Stimulated activated CD8-positive, alpha-beta memory T cell treated with anti-CD3 and anti-CD28 coated beads, Interleukin-12 subunit alpha, Interleukin-12 subunit beta, amount 100 ng/mL, for 24 hours (primary cell): ENCODE measurements around the gene HES4.
"Not testable (repeated sequence)": the region's sequence is repeated elsewhere in the genome, so short reads cannot be mapped to it uniquely, and the experiment has no call there.

ENCODE experiments used
- DNase-seq: peaks from one replicate; pipeline ENCODE4 v3.0.0-alpha.2; 2020; ENCODE audit errors: extremely low read depth

The HES4 gene

DNA sequence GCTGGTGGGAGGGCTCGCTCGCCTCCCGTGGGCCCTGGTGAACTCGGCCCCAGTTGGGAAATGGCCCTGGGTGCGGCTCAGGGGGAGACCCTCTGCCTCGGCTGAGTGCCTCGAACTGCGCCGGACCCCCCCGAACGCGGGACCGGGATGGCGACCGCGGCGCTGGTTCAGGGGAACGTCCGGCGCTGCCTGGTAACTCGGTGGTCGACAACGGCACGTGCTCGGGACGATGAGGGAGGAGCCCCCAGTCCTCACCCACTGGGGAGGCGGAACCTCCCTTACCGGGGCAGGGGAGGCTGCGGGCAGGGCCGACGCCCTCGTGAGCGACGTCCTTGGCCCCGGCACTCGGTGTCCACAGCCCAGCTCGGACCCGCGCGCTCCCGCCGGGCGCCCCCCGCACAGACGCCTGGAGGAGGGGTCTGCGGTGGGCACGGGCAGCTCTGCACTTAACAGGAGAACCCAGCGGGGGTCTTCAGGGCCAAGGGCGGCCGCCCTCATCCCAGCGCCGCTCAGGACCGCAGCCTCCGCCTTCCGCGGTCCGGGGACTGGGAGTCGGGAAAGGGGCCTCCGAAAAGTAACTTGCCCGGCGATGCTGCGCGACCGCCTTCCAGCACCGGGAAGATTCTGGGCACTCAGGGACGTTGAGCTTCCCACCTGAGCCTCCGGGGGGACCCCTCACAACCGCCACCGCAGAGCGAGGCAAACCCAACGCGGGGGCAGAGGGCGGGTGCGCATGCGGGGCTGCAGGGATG is 1.7 kb downstream of the HES4 start:
- no peak for DNase-seq

DNA sequence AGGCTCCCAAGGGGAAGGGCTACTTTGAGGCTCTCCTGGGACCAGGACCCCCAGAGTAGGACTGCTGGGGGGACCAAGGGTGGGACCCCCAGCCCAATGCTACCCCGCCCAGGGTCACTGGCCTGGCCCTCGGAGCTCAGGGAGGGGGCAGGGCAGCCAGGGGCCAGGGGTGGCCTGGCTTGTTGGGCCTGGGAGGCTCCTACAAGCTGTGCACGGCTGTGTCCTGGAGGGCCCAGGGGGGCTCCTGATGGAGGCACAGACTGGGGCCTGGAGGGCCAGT is 2.2 kb downstream of the HES4 start:
- no peak for DNase-seq

DNA sequence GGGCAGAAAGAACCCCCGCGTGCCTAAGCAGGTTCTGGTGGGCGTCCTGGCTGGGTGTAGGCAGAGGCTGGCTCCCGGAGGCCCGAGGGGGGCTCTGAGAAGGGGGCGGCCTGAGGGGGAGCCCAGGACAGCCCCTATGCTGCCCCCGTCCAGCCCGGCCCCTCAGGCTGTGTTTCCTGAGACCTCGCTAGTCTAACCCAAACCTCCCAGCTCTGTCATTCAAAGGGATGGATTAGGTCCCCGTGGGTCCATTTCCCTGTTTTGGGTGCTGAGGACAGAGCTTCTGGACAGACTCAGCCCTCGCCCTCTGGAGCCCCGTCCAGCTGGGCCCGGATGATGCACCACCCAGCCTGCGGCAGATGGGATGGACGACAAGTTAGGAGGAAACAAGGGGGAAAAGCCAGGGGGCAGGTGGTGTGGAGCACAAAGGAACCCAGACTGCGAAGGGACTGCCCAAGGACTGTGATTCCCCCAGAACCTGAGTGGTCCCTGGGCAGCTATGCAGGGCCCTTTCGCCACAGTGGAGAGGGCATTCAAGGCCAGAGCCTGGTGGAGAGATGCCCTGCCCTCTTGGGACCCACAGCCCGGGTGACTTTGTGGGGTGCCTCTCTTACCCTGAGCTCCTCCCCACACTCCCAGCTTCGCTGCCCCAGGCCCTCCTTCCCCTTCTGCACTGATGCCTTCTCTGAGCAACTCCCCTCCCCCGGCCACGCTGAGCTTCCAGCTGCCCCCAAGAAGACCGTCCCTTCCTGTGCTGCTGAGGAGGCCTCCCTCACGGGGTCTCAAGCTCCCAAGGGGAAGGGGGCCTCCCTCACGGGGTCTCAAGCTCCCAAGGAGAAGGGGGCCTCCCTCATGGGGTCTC is 2.8 kb downstream of the HES4 start:
- DNase-seq = no peak

DNA sequence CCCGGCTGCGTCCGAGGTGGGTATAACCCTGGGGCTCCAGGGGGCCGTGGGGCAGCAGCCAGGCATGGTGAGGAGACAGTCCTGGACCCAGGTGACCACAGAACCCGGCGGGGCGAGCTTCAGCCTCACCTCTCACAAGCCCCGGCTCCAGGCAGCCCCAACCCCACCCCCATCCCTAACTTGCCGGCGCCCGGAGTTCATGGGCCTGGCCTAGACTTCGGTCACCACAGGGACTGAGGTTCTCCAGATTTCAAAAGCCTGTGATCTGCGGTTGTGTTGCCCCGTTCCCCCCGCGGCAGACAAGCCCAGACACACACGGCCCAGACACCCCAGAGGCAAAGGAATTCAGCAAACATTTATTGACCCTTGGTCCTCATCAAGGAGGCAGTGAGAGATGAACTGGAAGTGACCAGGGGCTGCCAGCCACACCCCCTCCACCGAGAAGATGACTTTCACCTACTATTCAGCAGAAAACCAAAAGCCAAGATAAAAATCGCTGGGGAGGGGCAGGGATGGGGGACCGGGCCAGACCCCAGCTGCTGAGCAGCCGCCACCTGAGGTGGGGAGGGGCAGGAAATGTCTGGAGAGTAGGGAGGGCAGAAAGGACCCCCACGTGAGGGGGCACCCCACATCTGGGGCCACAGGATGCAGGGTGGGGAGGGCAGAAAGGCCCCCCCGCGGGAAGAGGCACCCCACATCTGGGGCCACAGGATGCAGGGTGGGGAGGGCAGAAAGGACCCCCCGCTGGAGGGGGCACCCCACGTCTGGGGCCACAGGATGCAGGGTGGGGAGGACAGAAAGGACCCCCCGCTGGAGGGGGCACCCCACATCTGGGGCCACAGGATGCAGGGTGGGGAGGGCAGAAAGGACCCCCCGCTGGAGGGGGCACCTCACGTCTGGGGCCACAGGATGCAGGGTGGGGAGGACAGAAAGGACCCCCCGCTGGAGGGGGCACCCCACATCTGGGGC is 3.9 kb downstream of the HES4 start:
- no peak for DNase-seq

DNA sequence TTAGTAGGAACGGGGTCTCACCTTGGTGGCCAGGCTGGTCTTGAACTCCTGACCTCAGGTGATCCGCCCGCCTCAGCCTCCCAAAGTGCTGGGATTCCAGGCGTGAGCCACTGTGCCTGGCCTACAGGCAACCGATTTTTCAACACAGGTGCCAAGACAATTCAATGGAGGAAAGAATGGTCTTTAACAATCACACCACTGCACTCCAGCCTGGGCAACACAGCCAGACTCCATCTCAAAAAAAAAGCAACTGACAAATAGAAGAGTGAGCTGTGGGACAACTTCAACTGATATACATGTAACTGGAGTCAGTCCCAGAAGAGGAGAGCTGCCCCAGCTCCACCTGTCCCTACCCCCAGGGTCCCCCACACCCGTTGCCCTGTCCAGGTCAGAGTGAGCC is 5.4 kb downstream of the HES4 start:
- DNase-seq = not testable (repeated sequence)

DNA sequence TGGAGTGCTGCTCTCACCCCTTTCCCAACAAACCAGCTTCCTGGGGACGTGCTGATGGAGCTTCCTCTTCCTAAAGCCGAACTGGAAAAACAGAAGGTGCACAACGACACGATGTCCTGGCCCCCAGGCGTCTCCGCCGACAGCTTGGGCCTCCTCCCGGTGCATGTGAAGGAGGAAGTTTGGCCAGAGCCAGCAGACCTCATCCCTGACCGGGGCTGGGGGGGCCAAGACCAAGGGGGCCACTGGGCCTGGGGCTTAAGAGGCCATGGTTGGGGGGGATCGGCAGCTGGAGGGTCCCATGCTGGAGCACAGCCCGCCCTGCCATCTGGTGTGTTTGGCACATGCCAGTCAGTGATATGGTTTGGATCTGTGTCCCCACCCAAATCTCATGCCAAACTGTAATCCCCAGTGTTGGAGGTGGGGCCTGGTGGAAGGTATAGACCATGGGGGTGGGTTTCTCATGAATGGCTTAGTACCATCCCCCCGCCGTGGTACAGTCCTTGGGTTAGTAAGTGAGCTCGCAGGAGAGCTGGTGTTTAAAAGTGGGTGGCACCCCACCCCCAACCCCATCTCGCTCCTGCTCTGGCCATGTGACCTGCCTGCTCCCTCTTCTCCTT is 6.4 kb downstream of the HES4 start:
- DNase-seq = no peak

DNA sequence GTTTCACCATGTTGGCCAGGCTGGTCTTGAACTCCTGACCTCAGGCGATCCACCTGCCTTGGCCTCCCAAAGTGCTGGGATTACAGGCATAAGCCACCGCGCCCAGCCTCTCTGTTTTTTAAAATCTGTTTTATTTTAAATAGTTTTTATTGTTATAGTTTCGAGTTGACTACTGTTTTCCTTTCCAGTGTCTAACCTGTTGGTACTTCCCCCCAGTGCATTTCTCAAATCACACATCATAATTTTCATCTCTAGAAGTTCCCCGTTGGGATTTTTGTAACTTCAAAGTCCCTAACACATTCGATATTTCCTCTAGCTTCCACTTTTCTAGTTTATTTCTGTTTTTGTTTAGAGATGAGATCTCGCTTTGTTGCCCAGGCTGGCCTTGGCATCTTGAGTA is 7.5 kb downstream of the HES4 start:
- DNase-seq = no peak

DNA sequence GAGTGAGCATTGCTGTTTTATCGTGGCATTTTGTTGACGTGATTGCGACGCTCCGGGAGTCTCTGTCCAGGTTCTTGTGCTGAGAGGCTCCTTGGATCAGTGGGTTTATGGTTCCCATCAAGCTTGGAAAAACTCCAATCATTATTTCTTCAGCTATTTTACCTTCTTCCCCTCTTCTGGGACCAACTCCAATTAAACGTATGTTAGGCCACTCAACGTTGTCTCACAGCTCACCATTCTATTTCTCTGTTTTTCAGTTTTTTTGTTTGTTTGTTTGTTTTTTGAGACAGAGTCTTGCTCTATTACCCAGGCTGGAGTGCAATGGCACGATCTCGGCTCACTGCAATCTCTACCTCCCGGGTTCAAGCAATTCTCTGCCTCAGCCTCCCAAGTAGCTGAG is 8.0 kb downstream of the HES4 start:
- no peak for DNase-seq

DNA sequence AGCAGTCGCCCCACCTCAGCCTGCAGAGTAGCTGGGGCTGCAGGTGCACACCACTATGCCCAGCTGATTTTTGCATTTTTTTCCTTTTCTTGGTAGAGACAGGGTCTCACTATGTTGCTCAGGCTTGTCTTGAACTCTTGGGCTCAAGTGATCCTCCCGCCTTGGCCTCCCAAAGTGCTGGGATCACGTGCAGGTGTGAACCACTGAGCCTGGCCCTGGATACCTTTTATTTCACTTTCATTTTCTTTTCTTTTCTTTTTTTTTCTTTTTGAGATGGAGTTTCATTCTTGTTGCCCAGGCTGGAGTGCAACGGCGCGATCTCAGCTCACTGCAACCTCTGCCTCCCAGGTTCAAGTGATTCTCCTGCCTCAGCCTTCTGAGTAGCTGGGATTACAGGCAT is 8.6 kb downstream of the HES4 start:
- DNase-seq = not testable (repeated sequence)

DNA sequence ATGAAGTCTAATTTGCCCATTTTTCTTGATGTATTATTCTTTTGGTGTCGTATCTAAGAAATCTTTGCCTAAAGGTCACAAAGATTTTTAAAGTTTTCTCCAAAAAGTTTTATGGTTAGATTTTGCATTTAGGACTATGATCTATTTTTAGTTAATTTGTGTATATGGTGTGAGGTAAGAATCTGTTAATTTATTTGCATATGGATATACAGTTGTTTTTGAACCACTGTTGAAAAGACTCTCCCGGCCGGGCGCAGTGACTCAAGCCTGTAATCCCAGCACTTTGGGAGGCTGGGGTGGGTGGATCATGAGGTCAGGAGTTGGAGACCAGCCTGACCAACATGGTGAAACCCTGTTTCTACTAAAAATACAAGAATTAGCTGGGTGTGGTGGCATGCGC is 11.8 kb downstream of the HES4 start:
- DNase-seq = not testable (repeated sequence)

DNA sequence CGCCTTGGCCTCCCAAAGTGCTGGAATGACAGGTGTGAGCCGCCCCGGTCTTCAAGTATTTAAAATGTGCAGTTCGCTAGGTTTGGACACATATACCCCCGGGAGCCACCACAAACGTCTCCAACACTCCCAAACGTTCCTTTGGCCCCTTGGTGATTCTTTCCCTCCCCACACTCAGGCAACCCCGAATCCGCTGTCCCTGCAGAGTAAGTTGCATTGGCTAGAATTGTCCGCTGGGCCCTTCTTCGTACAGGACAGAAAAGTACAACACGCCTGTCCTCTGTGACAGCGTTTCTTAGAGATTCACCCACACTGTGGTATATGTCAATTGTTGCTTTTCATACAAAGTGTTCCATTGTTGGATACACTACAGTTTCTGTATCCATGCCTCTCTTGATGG is 14.8 kb downstream of the HES4 start:
- DNase-seq = no peak

DNA sequence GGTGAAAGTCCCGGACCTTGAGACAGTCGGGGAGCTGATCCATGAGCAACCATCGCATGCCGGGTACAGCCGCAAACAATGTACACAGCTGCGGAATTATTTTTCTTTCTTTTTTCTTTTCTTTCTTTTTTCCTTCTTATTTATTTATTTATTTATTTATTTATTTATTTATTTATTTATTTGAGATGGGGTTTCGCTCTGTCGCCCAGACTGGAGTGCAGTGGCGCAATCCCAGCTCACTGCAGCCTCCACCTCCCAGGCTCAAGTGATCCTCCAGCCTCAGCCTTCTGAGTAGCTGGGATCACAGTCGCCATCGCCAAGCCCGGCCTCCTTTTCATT is 15.5 kb downstream of the HES4 start:
- no peak for DNase-seq

DNA sequence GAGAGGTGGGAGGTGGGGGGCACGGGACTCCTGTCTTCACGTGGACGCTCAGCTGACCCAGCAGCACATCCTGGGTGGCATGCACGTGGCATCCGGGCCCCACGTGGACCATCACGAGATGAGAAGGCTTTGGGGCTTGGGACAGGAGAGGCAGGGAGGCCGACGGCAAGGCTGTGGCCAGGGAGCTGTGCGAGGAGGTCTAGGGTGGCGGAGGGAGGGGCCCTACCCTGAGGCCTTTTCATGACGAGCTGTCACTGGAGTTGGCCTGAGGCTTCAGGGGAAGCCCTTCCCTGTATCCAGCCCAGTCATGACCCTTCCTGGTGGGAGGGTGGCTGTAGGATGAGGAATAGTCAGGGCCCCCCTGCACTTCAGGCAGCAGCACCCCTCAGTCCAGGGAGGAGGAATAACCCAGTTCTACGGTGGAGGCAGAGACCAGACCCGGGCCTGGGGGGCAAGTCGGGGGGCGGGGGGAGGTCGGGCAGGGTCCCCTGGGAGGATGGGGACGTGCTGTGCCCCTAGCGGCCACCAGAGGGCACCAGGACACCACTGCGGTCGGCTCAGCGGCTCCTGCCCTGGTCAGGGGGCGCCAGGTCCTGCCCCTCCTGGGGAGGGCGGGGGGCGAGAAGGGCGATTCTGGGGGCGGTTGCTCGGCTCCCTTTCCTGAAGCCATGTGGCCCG is 16.0 kb downstream of the HES4 start:
- DNase-seq = no peak

DNA sequence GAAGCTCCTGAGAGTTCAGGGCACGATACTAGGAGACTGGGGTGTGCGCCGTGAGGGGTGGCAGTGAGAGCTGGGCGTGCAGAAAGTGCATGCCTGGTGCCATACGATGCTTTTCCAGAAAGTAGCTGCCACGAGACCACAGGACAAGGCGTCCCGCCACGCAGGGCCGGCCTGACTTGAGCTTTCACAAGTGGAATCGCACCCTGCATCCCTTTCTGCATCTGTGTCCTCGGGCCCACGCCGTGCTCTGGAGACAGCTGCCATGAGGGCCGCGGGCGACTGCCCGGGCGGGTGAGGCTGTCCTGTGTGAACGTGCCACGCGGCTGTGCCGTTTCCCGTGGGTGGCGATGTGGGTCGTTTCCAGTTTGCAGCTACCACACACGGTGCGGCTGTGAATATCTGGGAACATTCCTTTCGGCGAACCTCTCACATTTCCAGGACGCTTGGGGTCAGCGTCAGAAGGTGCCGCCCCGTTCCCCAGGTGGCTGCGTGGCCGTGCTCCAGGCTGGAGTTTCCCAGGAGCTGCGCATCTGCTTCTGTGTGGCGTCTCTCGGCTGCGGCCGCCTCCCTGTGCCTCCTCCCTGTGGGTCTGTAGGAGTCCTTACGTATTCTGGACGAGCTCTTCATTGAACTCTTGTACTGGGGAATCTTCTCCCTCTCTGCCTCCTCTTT is 17.0 kb downstream of the HES4 start:
- no peak for DNase-seq

DNA sequence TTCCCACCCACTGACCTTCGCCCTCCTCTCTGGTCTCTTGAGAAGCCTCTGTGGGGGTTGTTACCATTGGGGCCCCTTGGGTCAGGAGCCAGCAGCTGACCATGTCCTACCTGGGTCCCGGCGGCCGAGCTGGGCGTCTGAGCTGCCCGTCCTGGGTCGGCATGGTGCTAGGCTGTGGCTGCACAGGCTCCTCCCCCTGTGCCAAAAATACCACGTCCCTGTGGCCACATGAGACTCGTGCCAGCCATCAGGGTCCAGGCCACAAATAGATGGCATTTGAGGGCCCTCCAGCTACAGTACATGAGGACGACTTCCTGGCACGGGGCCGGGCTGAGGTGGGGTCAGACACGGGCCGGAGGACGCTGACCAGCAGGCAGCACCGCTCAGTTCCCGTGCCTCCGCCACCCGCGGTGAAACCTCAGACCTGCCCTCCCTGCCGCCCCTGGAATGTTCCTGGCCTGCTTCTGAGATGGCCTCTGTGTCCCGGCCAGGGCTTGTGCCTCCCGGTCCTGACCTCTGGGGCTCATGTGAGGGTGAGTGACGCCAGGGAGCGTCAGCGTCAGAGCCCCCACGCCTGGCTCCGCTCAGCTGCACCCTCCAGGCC is 17.8 kb downstream of the HES4 start, which contains the start of gene PERM1:
PERM1 (minus strand) TSS at position 139 of the 604 bp plus-strand sequence. CDS start 1,064 bp downstream, outside the sequence.
- no peak for DNase-seq

DNA sequence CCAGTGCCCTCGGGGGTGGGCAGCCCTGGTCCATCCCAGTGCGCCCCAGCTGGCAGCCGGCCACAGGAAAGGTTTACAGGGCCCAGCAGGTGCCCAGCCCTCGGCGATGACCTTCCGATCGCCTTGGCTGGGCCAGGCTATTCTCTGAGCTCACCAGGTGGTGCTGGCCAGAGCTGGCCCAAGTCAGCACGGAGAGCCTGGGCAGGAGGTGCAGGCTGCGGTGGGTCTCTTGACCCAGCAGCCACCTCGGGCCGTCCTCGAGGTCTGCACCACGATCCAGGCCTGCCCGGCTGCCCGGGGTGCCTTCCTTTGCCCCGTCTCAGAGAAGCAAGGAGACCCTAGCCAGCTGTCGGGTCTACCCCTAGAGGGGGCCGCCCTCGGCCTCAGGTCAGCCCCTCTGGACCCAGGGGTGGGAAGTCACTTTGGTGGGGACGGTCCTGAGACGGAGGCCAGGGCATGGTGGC is 18.4 kb downstream of the HES4 start:
- DNase-seq = no peak

DNA sequence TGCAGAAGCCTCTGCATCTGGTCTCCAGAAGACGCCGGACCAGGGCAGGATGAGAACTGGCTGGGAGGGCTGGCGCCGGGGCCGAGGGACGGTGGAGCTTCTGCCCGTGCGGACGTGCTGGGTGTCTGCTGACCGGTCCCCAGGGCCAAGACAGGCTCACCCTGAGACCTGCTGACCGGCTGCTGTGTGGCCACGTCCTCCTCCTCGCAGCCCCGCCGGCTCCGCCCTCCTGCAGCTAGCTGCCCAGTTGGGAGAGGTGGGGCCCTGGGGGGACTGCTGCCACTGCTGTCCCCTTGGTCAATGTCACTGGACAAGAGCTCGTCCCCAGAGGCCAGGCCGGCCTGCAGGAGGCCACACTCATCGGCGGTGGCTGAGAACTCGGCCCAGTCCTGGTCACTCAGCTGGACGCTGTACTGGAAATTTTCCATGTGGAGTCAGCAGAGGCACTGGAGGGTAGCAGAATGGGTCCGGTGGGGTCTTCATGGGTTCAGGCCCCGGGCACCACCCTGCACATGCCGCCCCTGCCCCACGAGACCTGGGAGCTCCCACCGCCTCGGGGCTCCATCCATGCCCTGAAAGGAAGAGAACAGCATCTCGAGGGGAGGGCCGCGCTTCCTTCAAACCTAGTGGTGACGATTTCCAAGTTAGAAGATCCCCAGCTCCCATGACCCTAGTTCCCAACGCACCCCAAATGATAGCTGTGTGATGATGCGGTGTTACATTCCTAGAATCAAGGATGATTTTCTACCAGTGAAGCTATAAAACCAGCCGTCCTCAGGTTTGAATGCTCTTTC is 19.1 kb downstream of the HES4 start:
- no peak for DNase-seq

DNA sequence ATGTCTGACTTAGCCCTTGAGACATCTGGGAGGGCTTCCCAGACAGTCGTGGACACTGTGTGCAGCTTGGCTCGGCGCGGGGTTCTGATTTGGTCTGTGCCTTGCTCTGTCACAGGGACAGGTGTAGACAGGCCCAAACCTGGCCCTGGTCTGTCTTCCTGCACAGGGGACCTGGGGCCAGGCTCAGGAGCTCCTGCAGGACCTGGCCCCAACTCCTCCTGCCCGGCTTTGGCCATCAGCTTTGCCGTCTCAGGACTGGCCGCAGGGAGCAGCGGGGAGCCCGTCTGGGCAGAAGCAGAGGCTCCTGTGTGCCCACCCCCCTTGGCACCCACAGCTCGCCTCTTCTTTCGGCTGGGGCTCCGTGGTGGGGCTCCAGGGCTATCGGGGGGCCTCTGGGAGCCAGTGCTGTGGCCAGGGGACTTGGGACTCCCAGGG is 19.7 kb downstream of the HES4 start:
- no peak for DNase-seq

DNA sequence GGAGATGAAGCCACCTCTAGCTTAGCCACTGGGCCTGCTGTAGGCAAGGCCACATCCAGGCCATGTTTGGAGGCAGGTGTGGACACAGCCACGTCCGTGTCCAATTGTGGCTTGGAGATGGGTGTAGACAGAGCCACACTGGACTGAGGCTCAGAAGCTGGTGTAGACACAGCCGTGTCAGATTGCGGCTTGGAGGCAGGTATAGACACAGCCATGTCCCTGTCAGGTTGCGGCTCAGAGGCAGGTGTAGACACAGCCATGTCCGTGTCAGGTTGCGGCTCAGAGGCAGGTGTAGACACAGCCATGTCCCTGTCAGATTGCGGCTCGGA is 20.2 kb downstream of the HES4 start:
- no peak for DNase-seq
